NCI-H748 (cell line): ENCODE data around the gene UQCRC1.
A peak's percentile ranks its signal among the peaks of the same experiment; 100 is the strongest.

ENCODE experiments used
- DNase-seq: peaks from one replicate; lab custom pipeline; 2025; ENCODE audit not compliant: unreplicated experiment; lab: John Stamatoyannopoulos, UW

Gene UQCRC1

GRCh38 chr3:48609088-48610005 lies at the start of gene UQCRC1:
TSS of gene UQCRC1 (minus strand) at chr3:48609646. CDS start at chr3:48609620, 26 bp downstream.
- peak; percentile 89 for DNase-seq

- DNase-seq: no peak
Observed at GRCh38 chr3:48656841-48657281, 47.4 kb upstream of the UQCRC1 start.

- DNase-seq: no peak
Observed at GRCh38 chr3:48656061-48656840, 46.8 kb upstream of the UQCRC1 start.

GRCh38 chr3:48655606-48656005 lies 46.2 kb upstream of the UQCRC1 start:
- no peak for DNase-seq

GRCh38 chr3:48655063-48655462 lies 45.6 kb upstream of the UQCRC1 start:
- no peak for DNase-seq

- DNase-seq: no peak
Observed at GRCh38 chr3:48652923-48653715, 43.7 kb upstream of the UQCRC1 start.

GRCh38 chr3:48651771-48652170 lies 42.3 kb upstream of the UQCRC1 start:
- DNase-seq: no peak

GRCh38 chr3:48650723-48651122 lies 41.3 kb upstream of the UQCRC1 start:
- no peak for DNase-seq

GRCh38 chr3:48648188-48648850 lies 38.9 kb upstream of the UQCRC1 start:
- no peak for DNase-seq

GRCh38 chr3:48647714-48648113 lies 38.3 kb upstream of the UQCRC1 start:
- no peak for DNase-seq

GRCh38 chr3:48644898-48645760 lies 35.7 kb upstream of the UQCRC1 start:
- no peak for DNase-seq

GRCh38 chr3:48642605-48643004 lies 33.2 kb upstream of the UQCRC1 start:
- DNase-seq: no peak

GRCh38 chr3:48641396-48641795 lies 31.9 kb upstream of the UQCRC1 start:
- DNase-seq: no peak

- DNase-seq: no peak
Observed at GRCh38 chr3:48639944-48640606, 30.6 kb upstream of the UQCRC1 start.

GRCh38 chr3:48637305-48637704 lies 27.9 kb upstream of the UQCRC1 start:
- no peak for DNase-seq

GRCh38 chr3:48636149-48636655 lies 26.8 kb upstream of the UQCRC1 start:
- DNase-seq: no peak

GRCh38 chr3:48635222-48636021 lies 26.0 kb upstream of the UQCRC1 start, which contains the start of gene SLC26A6:
TSS of gene SLC26A6 (minus strand) at chr3:48635461. CDS start at chr3:48635393, 68 bp downstream.
- peak; percentile 94 for DNase-seq

- DNase-seq: peak; percentile 44
Observed at GRCh38 chr3:48634661-48635221, 25.3 kb upstream of the UQCRC1 start.
